Hepatocyte (in vitro differentiated cells): ENCODE measurements around the gene KCNC4.

Experiments
- EZH2 ChIP-seq: fragments of 200-600 bp; sonication (generic); IDR thresholded peaks from 2 replicates; pipeline ENCODE4 v1.6.1; 2016; ENCODE audit warnings: antibody characterized with exemption, mild to moderate bottlenecking, borderline replicate concordance
- EZH2phosphoT487 ChIP-seq: fragments of 200-600 bp; sonication (generic); IDR thresholded peaks from one replicate; pipeline ENCODE4 v1.6.1; 2018; ENCODE audit warnings: antibody characterized with exemption, mild to moderate bottlenecking, low read depth, moderate library complexity; ENCODE audit not compliant: unreplicated experiment, severe bottlenecking
- TF ChIP-seq, protein P1 (sequence below): fragments of 200-600 bp; sonication (generic); IDR thresholded peaks from 2 replicates; pipeline ENCODE4 v1.5.1; 2016; ENCODE audit warnings: antibody characterized with exemption, mild to moderate bottlenecking; ENCODE audit not compliant: poor library complexity

DNA sequence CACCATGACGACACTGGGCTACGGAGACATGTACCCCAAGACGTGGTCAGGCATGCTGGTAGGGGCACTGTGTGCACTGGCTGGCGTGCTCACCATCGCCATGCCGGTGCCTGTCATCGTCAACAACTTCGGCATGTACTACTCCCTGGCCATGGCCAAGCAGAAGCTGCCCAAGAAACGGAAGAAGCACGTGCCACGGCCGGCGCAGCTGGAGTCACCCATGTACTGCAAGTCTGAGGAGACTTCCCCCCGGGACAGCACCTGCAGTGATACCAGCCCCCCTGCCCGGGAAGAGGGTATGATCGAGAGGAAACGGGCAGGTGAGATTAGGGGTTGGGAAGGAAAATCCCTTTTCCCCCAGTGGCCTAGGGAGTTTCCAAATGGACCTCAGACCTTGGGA is 13.5 kb downstream of the KCNC4 start:
- TF ChIP-seq, protein P1, sequence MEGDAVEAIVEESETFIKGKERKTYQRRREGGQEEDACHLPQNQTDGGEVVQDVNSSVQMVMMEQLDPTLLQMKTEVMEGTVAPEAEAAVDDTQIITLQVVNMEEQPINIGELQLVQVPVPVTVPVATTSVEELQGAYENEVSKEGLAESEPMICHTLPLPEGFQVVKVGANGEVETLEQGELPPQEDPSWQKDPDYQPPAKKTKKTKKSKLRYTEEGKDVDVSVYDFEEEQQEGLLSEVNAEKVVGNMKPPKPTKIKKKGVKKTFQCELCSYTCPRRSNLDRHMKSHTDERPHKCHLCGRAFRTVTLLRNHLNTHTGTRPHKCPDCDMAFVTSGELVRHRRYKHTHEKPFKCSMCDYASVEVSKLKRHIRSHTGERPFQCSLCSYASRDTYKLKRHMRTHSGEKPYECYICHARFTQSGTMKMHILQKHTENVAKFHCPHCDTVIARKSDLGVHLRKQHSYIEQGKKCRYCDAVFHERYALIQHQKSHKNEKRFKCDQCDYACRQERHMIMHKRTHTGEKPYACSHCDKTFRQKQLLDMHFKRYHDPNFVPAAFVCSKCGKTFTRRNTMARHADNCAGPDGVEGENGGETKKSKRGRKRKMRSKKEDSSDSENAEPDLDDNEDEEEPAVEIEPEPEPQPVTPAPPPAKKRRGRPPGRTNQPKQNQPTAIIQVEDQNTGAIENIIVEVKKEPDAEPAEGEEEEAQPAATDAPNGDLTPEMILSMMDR, result no peak
- no peak for TF ChIP-seq EZH2
- no peak for TF ChIP-seq EZH2phosphoT487
